Esophagus (tissue), 2 donors: ENCODE data around the gene ARHGAP10. TPM values are rescaled to one million over a fixed set of nuclear protein-coding genes. Genes with fewer than 3 reads are reported as not detected.

ENCODE experiments used
- H3K27ac ChIP-seq, 2 donors: one replicate each; pipeline ENCODE4 v1.5.1; 2013; ENCODE audit warnings: low read depth in 2 of 2, mild to moderate bottlenecking in 2 of 2, inconsistent platforms in 1 of 2, low read length in 1 of 2, moderate library complexity in 1 of 2
- H3K27me3 ChIP-seq, 2 donors: one replicate each; pipeline ENCODE4 v1.6.1; 2013; ENCODE audit warnings: low read length in 2 of 2, control low read depth in 1 of 2, mild to moderate bottlenecking in 1 of 2; ENCODE audit not compliant: insufficient read depth in 2 of 2, control insufficient read depth in 1 of 2
- H3K36me3 ChIP-seq, 2 donors: one replicate each; pipeline ENCODE4 v1.6.1; 2013; ENCODE audit warnings: low read length in 1 of 2; ENCODE audit not compliant: control insufficient read depth in 2 of 2, insufficient read depth in 2 of 2
- H3K4me1 ChIP-seq, 2 donors: one replicate each; pipeline ENCODE4 v1.6.1; 2013; ENCODE audit warnings: low read length in 1 of 2; ENCODE audit not compliant: control insufficient read depth in 2 of 2, insufficient read depth in 2 of 2
- H3K4me3 ChIP-seq, 2 donors: one replicate each; pipeline ENCODE4 v1.5.1; 2013; ENCODE audit warnings: low read length in 2 of 2, mild to moderate bottlenecking in 2 of 2, low read depth in 1 of 2, moderate library complexity in 1 of 2
- H3K9me3 ChIP-seq, 2 donors: one replicate each; pipeline ENCODE4 v1.6.1; 2013; ENCODE audit warnings: mild to moderate bottlenecking in 2 of 2, low read depth in 1 of 2, low read length in 1 of 2, moderate library complexity in 1 of 2; ENCODE audit not compliant: control insufficient read depth in 2 of 2, insufficient read depth in 1 of 2
- WGBS, 2 donors: extraction: QIAGEN DNeasy Blood & Tissue Kit; methylation state at CpG; one replicate each; pipeline ENCODE4 v1.1.7; 2013; 5-methylcytosine and 5-hydroxymethylcytosine counted together
- polyA plus RNA-seq, 2 donors: library from polyadenylated mRNA; stranded (reverse); fragments of 200-250 nt; gene quantifications; one replicate each; pipeline ENCODE4 v1.2.3, GENCODE V29; 2013
- donor health status: healthy with polysubstance abuse.
- donor health status: Bipolar disorder and iron deficiency.

ARHGAP10 gene
- polyA plus RNA-seq, 2 donors, result 31.2 to 53.9 TPM

DNA sequence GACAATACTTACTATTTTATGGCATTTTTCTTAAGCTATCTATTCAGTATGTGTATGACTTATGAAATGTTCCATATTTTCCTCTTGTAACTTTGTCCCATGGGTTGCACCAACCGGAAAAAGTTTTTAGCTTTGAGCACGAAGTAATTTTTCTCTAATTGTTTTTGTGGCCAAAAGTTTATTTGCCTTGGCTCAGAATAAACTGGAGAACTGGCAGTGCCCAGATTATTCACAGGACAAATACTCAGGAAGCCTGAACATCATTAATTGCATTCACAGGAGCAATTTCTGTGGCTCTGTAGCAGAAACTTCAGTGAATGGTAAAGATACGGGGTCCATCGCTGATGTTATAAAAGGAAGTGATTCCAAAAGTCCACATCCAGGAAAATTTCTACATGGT, 184.5 kb downstream of the ARHGAP10 start:
- peaks cover 3 to 6% of the 10 kb centered on the region in 2 donors for H3K36me3 ChIP-seq
- H3K4me3 ChIP-seq, result no peak overlapping the region
- no peaks in the 10 kb centered on the region for H3K4me1 ChIP-seq
- WGBS, 2 donors, result 42 to 45% methylated on average over 4 of the region's 4 CpGs
- no peaks in the 10 kb centered on the region for H3K9me3 ChIP-seq
- no peaks in the 10 kb centered on the region for H3K27me3 ChIP-seq
- no peak overlapping the region for H3K27ac ChIP-seq

DNA sequence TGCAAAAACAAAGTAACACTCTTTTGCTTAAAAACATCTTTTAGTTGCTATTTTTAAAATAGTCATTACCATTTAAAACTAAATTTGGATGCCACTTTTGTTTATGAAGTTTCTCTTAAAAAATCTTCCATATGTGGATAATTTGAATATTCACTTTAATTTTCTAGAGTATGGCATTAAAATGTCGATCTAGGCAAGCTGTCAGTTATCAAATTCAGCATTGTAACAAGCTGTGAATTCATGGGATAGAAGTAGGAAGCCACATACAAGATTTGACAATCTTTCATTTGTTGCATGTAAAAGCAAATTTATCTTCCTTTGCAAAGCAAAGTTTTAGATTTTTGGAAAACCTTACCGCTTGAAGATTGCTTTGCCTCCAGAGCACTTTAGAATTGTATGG, 191.5 kb downstream of the ARHGAP10 start:
- no peak overlapping the region for H3K27ac ChIP-seq
- H3K36me3 ChIP-seq, result peaks cover 0 to 3% of the 10 kb centered on the region in 2 donors
- H3K9me3 ChIP-seq, result no peaks in the 10 kb centered on the region
- 90% methylated on average over 2 of the region's 2 CpGs for WGBS, 2 donors
- no peak overlapping the region for H3K4me3 ChIP-seq
- peaks cover 0 to 2% of the 10 kb centered on the region in 2 donors for H3K4me1 ChIP-seq
- H3K27me3 ChIP-seq, result no peaks in the 10 kb centered on the region

DNA sequence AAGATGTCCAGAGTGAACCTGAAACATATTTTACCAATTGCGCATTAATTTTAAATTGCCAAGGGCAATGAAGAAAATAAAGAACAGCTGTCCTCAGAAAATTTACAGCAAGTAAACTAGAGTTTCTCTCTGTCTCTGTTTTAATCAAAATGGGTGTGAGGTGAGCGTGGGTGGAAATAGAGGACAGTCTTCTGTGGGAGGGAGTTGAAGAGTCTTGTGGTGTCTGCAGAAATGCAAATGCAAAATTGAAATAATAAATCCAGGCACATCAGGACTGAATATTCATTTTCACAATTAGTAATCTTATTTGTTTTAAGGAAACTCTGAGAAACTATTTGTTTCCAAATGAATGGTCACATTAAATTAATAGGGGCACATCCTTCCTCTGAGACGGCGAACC, 192.0 kb downstream of the ARHGAP10 start:
- no peak overlapping the region for H3K27ac ChIP-seq
- no peaks in the 10 kb centered on the region for H3K27me3 ChIP-seq
- H3K4me1 ChIP-seq, result peaks cover 0 to 2% of the 10 kb centered on the region in 2 donors
- peaks cover 0 to 3% of the 10 kb centered on the region in 2 donors for H3K36me3 ChIP-seq
- 85 to 88% methylated on average over 4 of the region's 4 CpGs for WGBS, 2 donors
- no peaks in the 10 kb centered on the region for H3K9me3 ChIP-seq
- H3K4me3 ChIP-seq, result no peak overlapping the region

DNA sequence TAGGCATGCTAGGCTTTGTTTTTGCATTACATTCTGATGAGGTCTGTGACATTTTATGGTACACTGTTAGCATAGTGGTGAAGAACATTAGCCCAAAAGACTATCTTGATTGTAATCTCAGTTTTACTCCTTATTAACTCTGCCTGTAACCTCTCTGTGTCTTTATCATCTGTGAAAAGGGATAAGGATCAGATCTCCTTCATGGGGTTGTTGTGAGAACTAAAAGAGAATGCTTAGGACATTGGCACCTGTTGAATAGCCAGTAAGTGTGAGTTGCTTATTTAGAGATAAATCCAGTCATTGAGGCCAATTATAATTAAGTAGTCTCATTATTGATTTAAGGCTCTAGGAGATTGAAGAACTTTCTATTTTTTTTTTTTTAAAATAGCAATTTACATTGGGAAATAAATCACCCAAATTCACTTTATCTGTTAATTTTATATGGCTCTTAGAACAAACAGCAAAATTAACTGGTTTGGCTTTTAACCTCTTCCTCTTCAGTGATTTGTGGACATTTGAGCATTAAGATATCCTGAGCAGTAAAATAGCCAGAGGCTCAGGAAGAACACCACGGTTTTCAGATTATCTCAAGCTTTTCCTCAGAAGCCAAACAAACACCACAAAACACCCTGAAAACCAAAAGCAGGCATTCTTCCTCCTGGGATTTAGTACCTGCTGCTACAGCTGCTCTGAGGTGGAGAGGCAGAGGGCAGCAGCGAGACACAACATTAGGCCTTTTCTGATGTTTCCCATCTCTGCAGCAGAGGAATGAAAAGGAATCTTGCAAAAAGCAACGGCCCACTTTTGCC, 192.9 kb downstream of the ARHGAP10 start:
- no peaks in the 10 kb centered on the region for H3K27me3 ChIP-seq
- no peaks in the 10 kb centered on the region for H3K9me3 ChIP-seq
- no peak overlapping the region for H3K27ac ChIP-seq
- H3K4me3 ChIP-seq, result no peak overlapping the region
- H3K36me3 ChIP-seq, result peaks cover 0 to 3% of the 10 kb centered on the region in 2 donors
- 37% methylated on average over 3 of the region's 3 CpGs for WGBS, 2 donors
- H3K4me1 ChIP-seq, result peaks cover 0 to 2% of the 10 kb centered on the region in 2 donors

DNA sequence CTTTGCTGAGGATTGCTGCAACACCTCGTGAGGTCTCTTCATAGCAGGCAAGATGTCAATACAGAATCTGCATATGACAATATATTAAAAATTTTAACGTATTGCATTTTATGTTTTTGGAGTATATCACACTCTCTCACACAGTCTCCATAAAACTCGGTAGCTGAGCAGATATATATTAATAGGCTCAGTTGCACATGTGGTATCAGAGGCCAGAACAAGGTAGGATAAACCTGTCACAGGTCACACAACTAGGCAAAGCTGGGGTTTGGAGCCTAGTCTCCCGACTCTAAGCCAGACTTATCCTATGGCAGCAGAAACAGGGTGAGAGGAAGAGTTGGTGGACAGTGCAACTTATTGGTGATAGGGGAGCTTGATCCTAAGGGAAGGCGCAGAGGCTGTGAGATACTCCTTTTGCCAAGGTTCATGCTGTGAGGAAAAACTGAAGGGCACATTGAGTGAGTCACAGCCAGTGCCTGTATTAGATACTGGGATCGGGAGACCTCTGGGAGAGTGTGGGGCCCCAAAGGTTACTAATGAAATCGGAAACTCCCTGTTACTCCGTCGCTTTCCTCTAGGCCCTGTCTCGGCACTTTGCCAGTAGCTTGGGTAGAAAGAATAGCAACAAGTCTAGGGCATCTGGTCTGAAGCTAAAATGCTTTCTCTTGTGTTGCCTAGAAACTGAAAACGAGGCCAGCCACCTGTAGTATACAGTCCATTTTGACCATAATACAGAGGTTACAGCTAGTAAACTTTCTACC, 195.7 kb downstream of the ARHGAP10 start:
- no peaks in the 10 kb centered on the region for H3K36me3 ChIP-seq
- H3K27me3 ChIP-seq, result no peaks in the 10 kb centered on the region
- peaks cover 0 to 2% of the 10 kb centered on the region in 2 donors for H3K4me1 ChIP-seq
- H3K27ac ChIP-seq, result peak overlapping the region in 1 of 2 donors; percentile 6
- no peaks in the 10 kb centered on the region for H3K9me3 ChIP-seq
- 76 to 85% methylated on average over 11 of the region's 11 CpGs for WGBS, 2 donors
- no peak overlapping the region for H3K4me3 ChIP-seq

DNA sequence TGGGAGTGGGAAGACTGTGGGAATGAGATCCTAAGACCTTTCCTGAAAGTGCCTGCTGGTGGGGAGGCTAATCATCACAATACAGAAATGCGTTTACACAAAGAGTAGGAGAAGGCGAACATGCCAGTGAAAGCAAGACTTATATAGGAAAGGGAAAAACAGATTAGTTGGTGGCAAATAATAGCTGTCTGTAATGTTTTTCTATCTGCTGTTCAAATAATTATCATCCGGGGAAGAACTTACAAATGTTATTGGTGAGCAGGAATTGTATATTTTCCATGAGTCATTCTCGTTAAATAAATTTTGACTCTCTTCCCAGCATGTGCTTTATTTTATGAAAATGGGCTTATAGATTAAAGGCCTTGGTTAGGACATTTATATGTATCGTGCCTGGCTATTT, 196.5 kb downstream of the ARHGAP10 start:
- H3K4me1 ChIP-seq, result peaks cover 0 to 2% of the 10 kb centered on the region in 2 donors
- no peak overlapping the region for H3K4me3 ChIP-seq
- no peaks in the 10 kb centered on the region for H3K36me3 ChIP-seq
- H3K27me3 ChIP-seq, result no peaks in the 10 kb centered on the region
- 52 to 75% methylated on average over 5 of the region's 5 CpGs for WGBS, 2 donors
- no peaks in the 10 kb centered on the region for H3K9me3 ChIP-seq
- H3K27ac ChIP-seq, result no peak overlapping the region

DNA sequence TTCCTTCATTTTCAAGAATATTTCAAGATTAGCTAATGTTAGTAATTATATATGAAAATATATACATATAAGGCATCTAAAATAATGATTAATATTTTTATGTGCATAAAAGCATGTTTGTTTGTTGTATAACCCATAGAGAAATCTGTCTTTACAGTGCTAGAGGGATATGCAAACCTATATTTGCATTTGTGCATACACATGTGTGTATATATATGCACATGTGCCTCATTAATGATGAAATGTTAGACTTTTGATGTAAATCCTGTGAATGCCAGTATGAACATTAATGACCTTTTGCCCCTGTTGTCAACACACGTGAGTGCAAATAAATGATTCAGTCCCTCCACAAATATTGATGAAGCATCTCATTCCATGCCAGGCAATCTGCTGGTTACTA, 197.9 kb downstream of the ARHGAP10 start:
- no peak overlapping the region for H3K4me3 ChIP-seq
- 63 to 75% methylated on average over 1 of the region's 1 CpG for WGBS, 2 donors
- H3K36me3 ChIP-seq, result peaks cover 0 to 2% of the 10 kb centered on the region in 2 donors
- no peaks in the 10 kb centered on the region for H3K27me3 ChIP-seq
- no peak overlapping the region for H3K27ac ChIP-seq
- H3K9me3 ChIP-seq, result no peaks in the 10 kb centered on the region
- H3K4me1 ChIP-seq, result peaks cover 0 to 2% of the 10 kb centered on the region in 2 donors

DNA sequence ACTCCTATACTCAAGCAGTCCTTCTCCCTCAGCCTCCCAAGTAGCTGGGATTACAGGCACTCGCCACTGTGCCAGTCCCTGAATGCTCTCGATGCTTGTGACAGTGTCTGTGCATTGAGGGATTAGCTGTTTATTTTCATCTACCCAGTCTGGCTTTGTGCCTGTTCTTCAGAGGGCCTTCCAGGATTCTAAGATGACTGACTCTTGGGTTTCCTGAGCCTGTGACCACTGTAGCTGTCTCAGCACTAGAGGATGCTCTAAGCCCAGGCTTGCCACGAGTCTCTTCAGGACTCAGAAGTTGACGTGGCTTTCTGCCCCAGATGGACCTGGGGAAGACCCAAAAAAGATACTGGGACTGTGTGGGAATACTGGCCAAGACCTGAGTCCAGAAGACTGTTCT, 201.4 kb downstream of the ARHGAP10 start:
- peaks cover 0 to 5% of the 10 kb centered on the region in 2 donors for H3K36me3 ChIP-seq
- no peak overlapping the region for H3K4me3 ChIP-seq
- 59 to 74% methylated on average over 4 of the region's 4 CpGs for WGBS, 2 donors

DNA sequence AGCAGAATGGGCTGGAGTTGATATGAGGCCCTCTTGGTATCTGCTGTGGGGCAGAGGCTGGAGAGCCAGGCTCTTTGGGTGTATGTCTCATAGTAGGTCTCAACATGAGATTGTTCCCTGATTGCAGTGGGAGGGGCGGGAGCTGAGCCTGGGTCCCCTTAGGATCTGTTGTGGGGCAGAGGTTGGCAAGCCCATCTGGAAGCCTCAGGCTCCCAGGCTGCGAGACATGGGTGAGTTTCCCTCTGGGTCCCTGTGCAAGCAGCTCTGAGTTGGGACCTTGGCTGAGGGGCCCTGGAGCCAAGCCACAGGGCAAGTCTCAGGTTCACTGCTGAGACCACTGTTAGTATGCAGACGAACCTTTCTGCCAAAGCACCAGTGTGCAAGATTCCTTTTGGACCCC, 201.9 kb downstream of the ARHGAP10 start:
- H3K9me3 ChIP-seq, result no peaks in the 10 kb centered on the region

More for the DNA sequence above, 201.4 kb downstream of the ARHGAP10 start:
- H3K27ac ChIP-seq, result no peak overlapping the region
- no peaks in the 10 kb centered on the region for H3K9me3 ChIP-seq
- H3K4me1 ChIP-seq, result no peaks in the 10 kb centered on the region
- H3K27me3 ChIP-seq, result no peaks in the 10 kb centered on the region

More for the DNA sequence above, 201.9 kb downstream of the ARHGAP10 start:
- Histone ChIP-seq H3K4me3 (no peak overlapping the region), H3K27me3 (no peaks in the 10 kb centered on the region), H3K27ac (no peak overlapping the region), H3K4me1 (no peaks in the 10 kb centered on the region), H3K36me3 (peaks cover 0 to 5% of the 10 kb centered on the region in 2 donors)
- whole genome bisulfite sequencing, 2 donors, result 91 to 92% methylated on average over 3 of the region's 3 CpGs
